Cardiac muscle cell (in vitro differentiated cells and primary cell): Measurements from ENCODE around the gene RASAL2. TPM values are rescaled to one million over a fixed set of nuclear protein-coding genes. Genes with fewer than 3 reads are reported as not detected.
A peak's percentile ranks its signal among the peaks of the same experiment; 100 is the strongest.

Experiments
- DNase-seq, 2 donors: peaks; one replicate each; pipeline versions ENCODE4 v3.0.0 to v3.0.0-alpha.2; 2010 to 2017; ENCODE audit warnings: low read depth in 1 of 2, low spot score in 1 of 2
- H3K27ac ChIP-seq: fragments of 200-600 bp; sonication (generic); 2 replicates; pipeline ENCODE4 v1.5.1; 2016
- H3K27me3 ChIP-seq: fragments of 200-600 bp; sonication (generic); 2 replicates; pipeline ENCODE4 v1.6.0; 2016; ENCODE audit warnings: control low read depth
- H3K36me3 ChIP-seq: fragments of 200-600 bp; sonication (generic); 2 replicates; pipeline ENCODE4 v1.5.1; 2016; ENCODE audit warnings: control low read depth
- H3K4me1 ChIP-seq: fragments of 200-600 bp; sonication (generic); 2 replicates; pipeline ENCODE4 v1.8.1; 2017; ENCODE audit warnings: low read depth, mild to moderate bottlenecking, mixed run types
- H3K4me3 ChIP-seq: fragments of 200-600 bp; sonication (generic); 2 replicates; pipeline ENCODE4 v1.5.1; 2016; ENCODE audit warnings: mild to moderate bottlenecking
- H3K9me3 ChIP-seq: fragments of 200-600 bp; sonication (generic); 2 replicates; pipeline ENCODE4 v1.5.1; 2017; ENCODE audit warnings: low read depth, mild to moderate bottlenecking, control low read depth
- CTCF ChIP-seq: IDR thresholded peaks from 2 replicates; pipeline ENCODE4 v1.5.1; 2012; ENCODE audit warnings: low read depth, mild to moderate bottlenecking, low read length
- polyA plus RNA-seq: library from polyadenylated mRNA; unstranded; fragments of >200 nt; fragmentation: Nextera tagmentation; extraction: Ambion mirVana; gene quantifications from 2 replicates; pipeline ENCODE4 v1.2.1, GENCODE V29; 2016
- total RNA-seq: library from RNA; depleted of rRNA; stranded (reverse); fragments of >200 nt; gene quantifications from 2 replicates; pipeline ENCODE4 v1.2.3, GENCODE V29; 2016

RASAL2 gene
- total and polyA plus RNA-seq, 2 experiments from 2014 or later = 11.2 to 35.3 TPM

- no peak for DNase-seq
- Histone ChIP-seq H3K27me3 (no peaks in the 10 kb centered on the region), H3K27ac (no peak overlapping the region), H3K4me3 (no peak overlapping the region), H3K9me3 (no peaks in the 10 kb centered on the region), H3K36me3 (peaks cover 14% of the 10 kb centered on the region), H3K4me1 (no peaks in the 10 kb centered on the region)
- TF ChIP-seq CTCF = no peak
These were observed 367.2 kb downstream of the RASAL2 start for GRCh38 chr1:178461104-178461503.

GRCh38 chr1:178461701-178462100, 367.8 kb downstream of the RASAL2 start:
- H3K4me1 ChIP-seq = no peaks in the 10 kb centered on the region
- H3K27me3 ChIP-seq = no peaks in the 10 kb centered on the region
- peaks cover 18% of the 10 kb centered on the region for H3K36me3 ChIP-seq
- no peak for DNase-seq
- no peak overlapping the region for H3K27ac ChIP-seq
- H3K4me3 ChIP-seq = no peak overlapping the region
- no peaks in the 10 kb centered on the region for H3K9me3 ChIP-seq
- TF ChIP-seq CTCF = no peak

- DNase-seq = no peak
- H3K9me3 ChIP-seq = no peaks in the 10 kb centered on the region
- no peak overlapping the region for H3K27ac ChIP-seq
- no peaks in the 10 kb centered on the region for H3K27me3 ChIP-seq
- peaks cover 22% of the 10 kb centered on the region for H3K36me3 ChIP-seq
- no peak overlapping the region for H3K4me3 ChIP-seq
- TF ChIP-seq CTCF = no peak
- no peaks in the 10 kb centered on the region for H3K4me1 ChIP-seq
These were observed 370.2 kb downstream of the RASAL2 start for GRCh38 chr1:178464141-178464540.

- H3K4me1 ChIP-seq = no peaks in the 10 kb centered on the region
- no peaks in the 10 kb centered on the region for H3K9me3 ChIP-seq
- no peaks in the 10 kb centered on the region for H3K27me3 ChIP-seq
- peaks cover 22% of the 10 kb centered on the region for H3K36me3 ChIP-seq
- TF ChIP-seq CTCF = no peak
- no peak for DNase-seq
- no peak overlapping the region for H3K4me3 ChIP-seq
- no peak overlapping the region for H3K27ac ChIP-seq
These were observed 370.7 kb downstream of the RASAL2 start for GRCh38 chr1:178464566-178464965.

GRCh38 chr1:178465011-178465410, 371.1 kb downstream of the RASAL2 start:
- H3K4me1 ChIP-seq = no peaks in the 10 kb centered on the region
- peak in 1 of 2 donors; percentile 34 for DNase-seq
- H3K4me3 ChIP-seq = no peak overlapping the region
- H3K27ac ChIP-seq = no peak overlapping the region
- H3K27me3 ChIP-seq = no peaks in the 10 kb centered on the region
- H3K36me3 ChIP-seq = peaks cover 22% of the 10 kb centered on the region
- no peak for TF ChIP-seq CTCF
- no peaks in the 10 kb centered on the region for H3K9me3 ChIP-seq

GRCh38 chr1:178467837-178468236, 373.9 kb downstream of the RASAL2 start:
- Histone ChIP-seq H3K27ac (no peak overlapping the region), H3K36me3 (peaks cover 22% of the 10 kb centered on the region), H3K4me1 (no peaks in the 10 kb centered on the region), H3K27me3 (no peaks in the 10 kb centered on the region), H3K4me3 (no peak overlapping the region), H3K9me3 (no peaks in the 10 kb centered on the region)
- DNase-seq = no peak
- TF ChIP-seq CTCF = no peak
